ENCODE data around the gene SMCO4. TPM values are rescaled to one million over a fixed set of nuclear protein-coding genes. Genes with fewer than 3 reads are reported as not detected.
A peak's percentile ranks its signal among the peaks of the same experiment; 100 is the strongest.

Gene SMCO4
- total RNA-seq, 2 experiments from 2014 or later: 5.0 to 9.4 TPM

DNA sequence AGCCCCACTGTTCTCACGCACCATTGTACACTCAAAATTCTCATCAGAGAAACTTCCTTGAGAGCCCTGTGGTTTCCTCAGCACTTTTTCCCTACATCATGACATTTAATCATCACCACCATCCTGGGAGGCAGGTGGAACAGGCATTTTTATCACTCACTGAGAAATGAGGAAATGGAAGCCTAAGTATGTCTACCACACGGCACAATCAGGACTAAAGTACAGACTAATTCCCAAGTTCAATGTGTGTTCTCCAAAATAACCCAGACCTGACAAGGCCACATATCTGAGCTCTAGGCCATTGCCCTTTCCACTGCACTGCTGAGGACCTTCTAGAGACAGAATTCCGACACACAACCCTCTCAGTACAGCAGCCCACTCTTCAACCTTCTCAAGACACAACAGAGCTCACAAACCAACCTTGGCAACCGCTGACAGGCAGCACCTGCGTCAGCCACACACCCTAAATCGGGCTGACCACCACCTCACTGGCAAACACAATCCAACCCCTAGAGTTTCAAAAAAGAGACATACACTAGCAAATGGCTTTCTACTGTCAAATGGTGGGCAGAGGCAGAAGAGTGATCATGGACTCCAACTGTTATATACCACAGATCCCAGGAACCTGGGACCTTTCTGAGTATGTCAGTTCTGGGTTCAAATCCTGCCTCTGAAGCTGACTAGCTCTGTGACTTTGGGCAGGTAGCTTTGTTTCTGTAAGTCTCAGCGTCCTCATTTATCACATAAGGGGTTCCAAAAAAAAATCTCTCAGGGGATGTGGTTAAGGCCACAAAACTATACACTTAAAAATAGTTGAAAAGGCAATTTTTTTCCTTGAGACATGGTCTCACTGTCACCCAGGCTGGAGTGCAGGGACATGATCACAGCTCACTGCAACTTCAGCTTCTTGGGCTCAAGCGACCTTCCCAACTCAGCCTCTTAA lies 16.3 kb downstream of the SMCO4 start:
- ATAC-seq: no peak
- no peak for TF ChIP-seq CTCF (IDR thresholded peaks at IDR 0.05)
- intact Hi-C loops (cut with micrococcal nuclease): no loop called here
- ChIA-PET POLR2A (no interaction called here), CTCF (interaction anchor here (1.4 kb wide), 1 partner anchor 10 kb away, joined by 4 read pairs; no protein-coding TSS in a partner anchor)
- Mint-ChIP-seq H3K4me1 (ENCODE audit: low read depth) (peaks cover 36% of the 10 kb centered on the region), H3K9me3 (no peaks in the 10 kb centered on the region), H3K4me3 (no peak overlapping the region), H3K27ac (no peak overlapping the region), H3K27me3 (no peaks in the 10 kb centered on the region), H3K36me3 (ENCODE audit: low read depth) (no peaks in the 10 kb centered on the region)
- no peak for DNase-seq

- Mint-ChIP-seq H3K4me1 (ENCODE audit: low read depth) (peaks cover 38% of the 10 kb centered on the region), H3K9me3 (no peaks in the 10 kb centered on the region), H3K27ac (no peak overlapping the region), H3K36me3 (ENCODE audit: low read depth) (no peaks in the 10 kb centered on the region), H3K27me3 (no peaks in the 10 kb centered on the region), H3K4me3 (no peak overlapping the region)
- intact Hi-C loops (cut with micrococcal nuclease): no loop called here
- CTCF ChIA-PET: no interaction called here
- DNase-seq (no peak), ATAC-seq (no peak)
- TF ChIP-seq CTCF (IDR thresholded peaks at IDR 0.05): no peak
- POLR2A ChIA-PET: no interaction called here
Measured at GRCh38 chr11:93526346-93526633, 16.9 kb downstream of the SMCO4 start.

DNA sequence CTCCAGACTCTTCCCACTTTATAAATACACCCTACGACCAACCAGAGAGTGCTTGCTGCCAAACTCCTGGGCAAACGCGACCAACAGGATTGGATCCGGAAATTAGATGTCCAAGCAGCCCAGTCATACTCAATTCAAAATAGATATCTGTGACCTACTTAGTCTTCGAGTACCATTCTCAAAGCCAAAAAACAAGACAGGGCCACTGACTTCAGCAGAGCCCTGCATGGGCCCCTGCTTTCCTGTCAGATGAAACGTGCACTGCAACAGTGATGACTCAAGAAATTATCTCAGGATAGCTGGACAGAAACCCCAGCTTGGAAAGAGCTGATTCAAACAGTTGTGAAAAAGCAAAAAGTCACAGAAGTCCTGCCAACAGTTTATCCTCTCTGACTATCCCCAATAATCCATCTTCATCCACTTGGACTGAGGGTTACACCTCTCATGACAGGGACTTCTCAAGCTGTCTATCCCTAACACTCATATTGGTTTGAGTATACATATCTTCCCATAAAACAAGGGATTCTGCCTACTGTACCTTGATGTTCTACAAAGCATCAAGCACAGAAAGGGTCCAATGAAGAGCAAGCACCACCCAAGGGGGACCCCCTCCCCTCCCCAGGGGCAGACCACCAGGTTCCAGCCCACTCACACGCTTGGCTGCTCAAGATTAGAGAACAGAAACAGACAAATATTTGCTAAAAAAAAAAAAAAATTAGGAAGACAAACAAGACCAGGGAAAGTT lies 17.4 kb downstream of the SMCO4 start:
- TF ChIP-seq CTCF (IDR thresholded peaks at IDR 0.05): no peak
- Mint-ChIP-seq H3K4me3 (no peak overlapping the region), H3K4me1 (ENCODE audit: low read depth) (peaks cover 43% of the 10 kb centered on the region), H3K36me3 (ENCODE audit: low read depth) (no peaks in the 10 kb centered on the region), H3K9me3 (no peaks in the 10 kb centered on the region), H3K27ac (no peak overlapping the region), H3K27me3 (no peaks in the 10 kb centered on the region)
- ATAC-seq (peak; percentile 21), DNase-seq (no peak)
- CTCF ChIA-PET: interaction anchor here (1.4 kb wide), 1 partner anchor 11 kb away, joined by 4 read pairs; no protein-coding TSS in a partner anchor
- POLR2A ChIA-PET: no interaction called here
- intact Hi-C loops (cut with micrococcal nuclease): no loop called here

GRCh38 chr11:93524858-93525257 lies 18.3 kb downstream of the SMCO4 start:
- no peaks in the 10 kb centered on the region for H3K36me3 Mint-ChIP-seq (ENCODE audit: low read depth)
- no peak for TF ChIP-seq CTCF (IDR thresholded peaks at IDR 0.05)
- no peak overlapping the region for H3K4me3 Mint-ChIP-seq
- no peaks in the 10 kb centered on the region for H3K9me3 Mint-ChIP-seq
- intact Hi-C loops (cut with micrococcal nuclease): no loop called here
- no peaks in the 10 kb centered on the region for H3K27me3 Mint-ChIP-seq
- DNase-seq (no peak), ATAC-seq (no peak)
- H3K4me1 Mint-ChIP-seq (ENCODE audit: low read depth): peaks cover 34% of the 10 kb centered on the region
- no peak overlapping the region for H3K27ac Mint-ChIP-seq
- POLR2A ChIA-PET: interaction anchor here (0.7 to 0.8 kb wide), 2 partner anchors 12 to 14 kb away, joined by 3 read pairs; no protein-coding TSS in a partner anchor
- CTCF ChIA-PET: interaction anchor here (1.4 kb wide), 1 partner anchor 10 kb away, joined by 4 read pairs; no protein-coding TSS in a partner anchor

- CTCF ChIA-PET: interaction anchor here (1.1 to 1.4 kb wide), 2 partner anchors 9 to 289 kb away, joined by 4 read pairs; no protein-coding TSS in a partner anchor
- Mint-ChIP-seq H3K4me3 (no peak overlapping the region), H3K27ac (no peak overlapping the region), H3K36me3 (ENCODE audit: low read depth) (no peaks in the 10 kb centered on the region), H3K9me3 (no peaks in the 10 kb centered on the region), H3K4me1 (ENCODE audit: low read depth) (peaks cover 27% of the 10 kb centered on the region), H3K27me3 (no peaks in the 10 kb centered on the region)
- POLR2A ChIA-PET: interaction anchor here (0.7 to 1.0 kb wide), 3 partner anchors 9 to 13 kb away, joined by 3 read pairs; no protein-coding TSS in a partner anchor
- DNase-seq (no peak), ATAC-seq (no peak)
- intact Hi-C loops (cut with micrococcal nuclease): no loop called here
- no peak for TF ChIP-seq CTCF (IDR thresholded peaks at IDR 0.05)
Measured at GRCh38 chr11:93524173-93524536, 19.0 kb downstream of the SMCO4 start.
